ENCODE data around the gene NPTXR. TPM values are rescaled to one million over a fixed set of nuclear protein-coding genes. Genes with fewer than 3 reads are reported as not detected.

NPTXR gene
- total RNA-seq, 1 donor from 2014 or later: 9.3 TPM

DNA sequence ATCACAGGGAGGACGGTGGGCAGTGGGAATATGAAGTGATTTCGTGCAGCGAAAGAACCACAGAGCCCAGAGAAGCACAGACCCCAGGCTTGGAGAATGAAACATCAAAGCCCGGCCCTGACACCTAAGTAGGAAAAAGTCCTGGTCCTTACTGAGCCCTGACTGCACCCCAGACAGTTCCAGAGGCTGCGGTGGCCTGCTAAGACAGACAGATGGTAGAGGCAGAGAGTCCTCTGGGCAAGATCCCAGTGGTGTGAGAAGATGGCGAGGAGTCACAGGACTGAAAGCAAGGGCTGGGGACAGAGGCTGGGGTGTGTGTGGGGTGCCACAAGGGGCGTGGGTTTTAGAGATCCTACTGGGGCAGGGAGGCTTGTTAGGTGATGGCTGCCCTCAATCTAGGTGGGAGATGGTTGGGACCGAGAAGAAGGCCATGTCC, 24.5 kb upstream of the NPTXR start:
- H3K27ac Mint-ChIP-seq (ENCODE audit: unreplicated experiment): no peak overlapping the region

GRCh38 chr22:38867471-38868285, 23.9 kb upstream of the NPTXR start:
- Mint-ChIP-seq H3K27ac (ENCODE audit: unreplicated experiment) (no peak overlapping the region), H3K9me3 (no peaks in the 10 kb centered on the region), H3K4me3 (peak overlapping the region; percentile 78), H3K4me1 (peaks cover 34% of the 10 kb centered on the region), H3K27me3 (ENCODE audit: low read depth) (peaks cover 3% of the 10 kb centered on the region), H3K36me3 (ENCODE audit: low read depth) (no peaks in the 10 kb centered on the region)
- TF ChIP-seq, protein P1, sequence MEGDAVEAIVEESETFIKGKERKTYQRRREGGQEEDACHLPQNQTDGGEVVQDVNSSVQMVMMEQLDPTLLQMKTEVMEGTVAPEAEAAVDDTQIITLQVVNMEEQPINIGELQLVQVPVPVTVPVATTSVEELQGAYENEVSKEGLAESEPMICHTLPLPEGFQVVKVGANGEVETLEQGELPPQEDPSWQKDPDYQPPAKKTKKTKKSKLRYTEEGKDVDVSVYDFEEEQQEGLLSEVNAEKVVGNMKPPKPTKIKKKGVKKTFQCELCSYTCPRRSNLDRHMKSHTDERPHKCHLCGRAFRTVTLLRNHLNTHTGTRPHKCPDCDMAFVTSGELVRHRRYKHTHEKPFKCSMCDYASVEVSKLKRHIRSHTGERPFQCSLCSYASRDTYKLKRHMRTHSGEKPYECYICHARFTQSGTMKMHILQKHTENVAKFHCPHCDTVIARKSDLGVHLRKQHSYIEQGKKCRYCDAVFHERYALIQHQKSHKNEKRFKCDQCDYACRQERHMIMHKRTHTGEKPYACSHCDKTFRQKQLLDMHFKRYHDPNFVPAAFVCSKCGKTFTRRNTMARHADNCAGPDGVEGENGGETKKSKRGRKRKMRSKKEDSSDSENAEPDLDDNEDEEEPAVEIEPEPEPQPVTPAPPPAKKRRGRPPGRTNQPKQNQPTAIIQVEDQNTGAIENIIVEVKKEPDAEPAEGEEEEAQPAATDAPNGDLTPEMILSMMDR (conservative IDR thresholded peaks at IDR 0.05): no peak
- DNase-seq (ENCODE audit: low read depth, low spot score): no peak

More for the DNA sequence above, 24.5 kb upstream of the NPTXR start:
- Mint-ChIP-seq H3K9me3 (no peaks in the 10 kb centered on the region), H3K36me3 (ENCODE audit: low read depth) (no peaks in the 10 kb centered on the region), H3K27me3 (ENCODE audit: low read depth) (peaks cover 3% of the 10 kb centered on the region), H3K4me1 (peaks cover 31% of the 10 kb centered on the region), H3K4me3 (peak overlapping the region; percentile 78)
- DNase-seq (ENCODE audit: low read depth, low spot score): no peak
- TF ChIP-seq, protein P1 (conservative IDR thresholded peaks at IDR 0.05): no peak

DNA sequence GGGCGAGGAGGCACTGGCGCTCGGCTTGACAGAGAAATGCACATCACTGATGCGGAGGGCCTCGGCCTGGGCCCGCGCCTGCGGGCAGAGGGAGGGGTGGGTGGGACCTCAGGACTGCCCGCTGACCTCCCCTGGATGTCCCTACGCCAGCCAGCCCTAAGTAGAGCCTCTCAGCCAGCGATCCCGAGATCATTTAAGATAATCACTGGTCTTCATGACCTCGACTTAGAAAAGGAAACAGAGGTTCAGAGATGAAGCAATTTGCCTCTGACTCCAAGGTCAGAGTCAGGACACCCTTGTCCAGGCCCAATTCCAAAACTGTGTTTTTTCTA, 23.3 kb upstream of the NPTXR start:
- TF ChIP-seq, protein P1 (conservative IDR thresholded peaks at IDR 0.05): no peak
- Mint-ChIP-seq H3K27ac (ENCODE audit: unreplicated experiment) (no peak overlapping the region), H3K9me3 (no peaks in the 10 kb centered on the region), H3K36me3 (ENCODE audit: low read depth) (no peaks in the 10 kb centered on the region), H3K27me3 (ENCODE audit: low read depth) (peaks cover 3% of the 10 kb centered on the region), H3K4me1 (peaks cover 36% of the 10 kb centered on the region), H3K4me3 (no peak overlapping the region)
- no peak for DNase-seq (ENCODE audit: low read depth, low spot score)

- Mint-ChIP-seq H3K36me3 (ENCODE audit: low read depth) (no peaks in the 10 kb centered on the region), H3K4me3 (no peak overlapping the region), H3K27me3 (ENCODE audit: low read depth) (peaks cover 3% of the 10 kb centered on the region), H3K4me1 (peaks cover 39% of the 10 kb centered on the region), H3K27ac (ENCODE audit: unreplicated experiment) (no peak overlapping the region), H3K9me3 (no peaks in the 10 kb centered on the region)
- TF ChIP-seq, protein P1 (conservative IDR thresholded peaks at IDR 0.05): no peak
- no peak for DNase-seq (ENCODE audit: low read depth, low spot score)
Measured at GRCh38 chr22:38866399-38867123, 22.7 kb upstream of the NPTXR start.

DNA sequence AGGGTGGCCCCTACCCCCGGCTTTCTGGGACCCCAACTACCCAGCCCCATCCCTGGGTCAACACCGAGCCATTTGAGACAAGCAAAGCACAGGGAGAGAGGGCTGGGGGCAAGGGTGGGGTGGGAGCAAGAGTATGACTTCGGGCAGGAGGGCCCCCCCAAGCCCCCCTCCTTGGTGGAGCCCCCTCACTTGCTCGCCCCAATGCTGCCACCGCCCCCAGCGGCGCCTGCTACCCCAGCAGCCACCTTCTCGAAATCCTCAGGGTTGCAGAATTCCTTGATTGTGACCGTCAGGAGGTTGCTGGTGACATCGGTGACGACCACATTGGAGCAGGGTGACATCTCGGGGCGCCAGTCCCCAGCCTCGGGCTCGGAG, 22.2 kb upstream of the NPTXR start:
- Mint-ChIP-seq H3K27me3 (ENCODE audit: low read depth) (peaks cover 3% of the 10 kb centered on the region), H3K9me3 (no peaks in the 10 kb centered on the region), H3K36me3 (ENCODE audit: low read depth) (no peaks in the 10 kb centered on the region), H3K4me1 (peaks cover 42% of the 10 kb centered on the region), H3K27ac (ENCODE audit: unreplicated experiment) (no peak overlapping the region), H3K4me3 (no peak overlapping the region)
- DNase-seq (ENCODE audit: low read depth, low spot score): no peak
- TF ChIP-seq, protein P1 (conservative IDR thresholded peaks at IDR 0.05): no peak
